ENCODE data around the gene CLSTN2.

Gene CLSTN2

DNA sequence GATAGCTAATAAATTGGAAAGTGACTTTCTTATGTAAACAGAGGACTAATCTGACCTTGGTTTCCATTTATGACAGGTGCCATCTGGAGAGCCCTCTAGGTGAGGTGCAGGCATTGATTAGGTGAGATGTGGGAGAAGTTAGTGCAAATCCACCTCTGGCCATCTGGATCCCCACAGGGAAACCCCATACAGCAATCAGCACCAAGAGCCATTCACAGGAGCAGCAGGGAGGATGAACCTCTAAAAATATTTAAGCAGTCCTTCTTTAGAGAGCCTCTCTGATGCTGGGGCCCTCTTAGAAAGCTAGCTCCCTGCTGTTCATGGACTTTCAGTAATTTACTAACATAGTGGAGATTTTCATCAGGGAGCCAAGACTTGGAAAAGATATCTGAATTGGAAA, 69.3 kb downstream of the CLSTN2 start:
- TF ChIP-seq, protein P1, sequence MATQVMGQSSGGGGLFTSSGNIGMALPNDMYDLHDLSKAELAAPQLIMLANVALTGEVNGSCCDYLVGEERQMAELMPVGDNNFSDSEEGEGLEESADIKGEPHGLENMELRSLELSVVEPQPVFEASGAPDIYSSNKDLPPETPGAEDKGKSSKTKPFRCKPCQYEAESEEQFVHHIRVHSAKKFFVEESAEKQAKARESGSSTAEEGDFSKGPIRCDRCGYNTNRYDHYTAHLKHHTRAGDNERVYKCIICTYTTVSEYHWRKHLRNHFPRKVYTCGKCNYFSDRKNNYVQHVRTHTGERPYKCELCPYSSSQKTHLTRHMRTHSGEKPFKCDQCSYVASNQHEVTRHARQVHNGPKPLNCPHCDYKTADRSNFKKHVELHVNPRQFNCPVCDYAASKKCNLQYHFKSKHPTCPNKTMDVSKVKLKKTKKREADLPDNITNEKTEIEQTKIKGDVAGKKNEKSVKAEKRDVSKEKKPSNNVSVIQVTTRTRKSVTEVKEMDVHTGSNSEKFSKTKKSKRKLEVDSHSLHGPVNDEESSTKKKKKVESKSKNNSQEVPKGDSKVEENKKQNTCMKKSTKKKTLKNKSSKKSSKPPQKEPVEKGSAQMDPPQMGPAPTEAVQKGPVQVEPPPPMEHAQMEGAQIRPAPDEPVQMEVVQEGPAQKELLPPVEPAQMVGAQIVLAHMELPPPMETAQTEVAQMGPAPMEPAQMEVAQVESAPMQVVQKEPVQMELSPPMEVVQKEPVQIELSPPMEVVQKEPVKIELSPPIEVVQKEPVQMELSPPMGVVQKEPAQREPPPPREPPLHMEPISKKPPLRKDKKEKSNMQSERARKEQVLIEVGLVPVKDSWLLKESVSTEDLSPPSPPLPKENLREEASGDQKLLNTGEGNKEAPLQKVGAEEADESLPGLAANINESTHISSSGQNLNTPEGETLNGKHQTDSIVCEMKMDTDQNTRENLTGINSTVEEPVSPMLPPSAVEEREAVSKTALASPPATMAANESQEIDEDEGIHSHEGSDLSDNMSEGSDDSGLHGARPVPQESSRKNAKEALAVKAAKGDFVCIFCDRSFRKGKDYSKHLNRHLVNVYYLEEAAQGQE (IDR thresholded peaks at IDR 0.05; ENCODE audit: insufficient read depth in 1 of 2, low read depth in 2 of 2, low read length in 2 of 2), result no peak
- TF ChIP-seq TAF1 (IDR thresholded peaks at IDR 0.05; ENCODE audit: borderline replicate concordance, insufficient read depth, low read length) (no peak), POLR2AphosphoS5 (IDR thresholded peaks at IDR 0.05; ENCODE audit: low read depth, low read length) (no peak), SIN3A (IDR thresholded peaks at IDR 0.05; ENCODE audit: borderline replicate concordance, insufficient read depth, low read length) (no peak), FOXP2 (optimal IDR thresholded peaks at IDR 0.05; ENCODE audit: borderline replicate concordance, extremely low read depth, extremely low read length, insufficient read depth) (no peak)

DNA sequence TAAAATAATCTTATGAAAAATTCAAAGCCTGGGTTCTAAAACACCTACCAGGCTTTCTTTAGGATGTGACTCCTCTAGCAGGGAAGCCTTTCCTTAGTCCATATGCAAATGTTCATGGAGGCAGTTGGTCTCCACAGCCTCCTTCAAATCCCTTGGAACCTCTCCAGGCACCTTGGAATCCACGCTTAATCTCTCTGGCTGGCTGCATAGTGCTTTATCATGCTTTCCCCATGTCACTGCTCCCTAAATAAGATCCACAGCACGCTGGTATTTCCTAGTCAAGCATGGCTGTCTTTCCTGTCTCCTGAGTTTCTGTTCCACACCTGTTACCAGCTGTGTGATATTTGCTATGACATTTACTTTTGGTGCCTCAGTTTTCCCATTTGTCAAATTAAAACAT, 71.3 kb downstream of the CLSTN2 start:
- TF ChIP-seq SIN3A (IDR thresholded peaks at IDR 0.05; ENCODE audit: borderline replicate concordance, insufficient read depth, low read length) (no peak), FOXP2 (optimal IDR thresholded peaks at IDR 0.05; ENCODE audit: borderline replicate concordance, extremely low read depth, extremely low read length, insufficient read depth) (no peak), TAF1 (IDR thresholded peaks at IDR 0.05; ENCODE audit: borderline replicate concordance, insufficient read depth, low read length) (no peak), POLR2AphosphoS5 (IDR thresholded peaks at IDR 0.05; ENCODE audit: low read depth, low read length) (no peak)
- TF ChIP-seq, protein P1 (IDR thresholded peaks at IDR 0.05; ENCODE audit: insufficient read depth in 1 of 2, low read depth in 2 of 2, low read length in 2 of 2), result no peak

DNA sequence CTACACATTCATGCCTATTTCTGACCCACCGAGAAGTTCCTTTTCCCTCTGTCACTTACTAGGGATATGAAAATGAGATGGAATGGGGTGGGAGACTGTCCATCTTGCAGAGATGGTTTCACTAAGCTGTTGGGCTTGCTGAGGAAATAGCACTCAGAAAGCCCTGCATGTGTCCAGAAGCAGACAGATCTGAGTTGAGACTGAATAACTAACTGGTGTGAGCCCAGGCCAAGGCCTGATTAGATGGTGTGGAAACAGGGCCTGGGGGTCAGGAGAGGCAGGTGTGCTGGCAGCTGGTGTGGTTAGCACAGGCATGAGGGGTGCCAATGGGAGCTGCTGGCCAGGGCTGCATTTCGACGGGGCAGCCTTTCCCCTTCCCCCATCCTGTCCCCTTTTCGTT, 72.1 kb downstream of the CLSTN2 start:
- TF ChIP-seq SIN3A (IDR thresholded peaks at IDR 0.05; ENCODE audit: borderline replicate concordance, insufficient read depth, low read length), result no peak
- TF ChIP-seq TAF1 (IDR thresholded peaks at IDR 0.05; ENCODE audit: borderline replicate concordance, insufficient read depth, low read length), result no peak
- no peak for TF ChIP-seq POLR2AphosphoS5 (IDR thresholded peaks at IDR 0.05; ENCODE audit: low read depth, low read length)
- TF ChIP-seq FOXP2 (optimal IDR thresholded peaks at IDR 0.05; ENCODE audit: borderline replicate concordance, extremely low read depth, extremely low read length, insufficient read depth), result no peak
- TF ChIP-seq, protein P1 (IDR thresholded peaks at IDR 0.05; ENCODE audit: insufficient read depth in 1 of 2, low read depth in 2 of 2, low read length in 2 of 2), result no peak

DNA sequence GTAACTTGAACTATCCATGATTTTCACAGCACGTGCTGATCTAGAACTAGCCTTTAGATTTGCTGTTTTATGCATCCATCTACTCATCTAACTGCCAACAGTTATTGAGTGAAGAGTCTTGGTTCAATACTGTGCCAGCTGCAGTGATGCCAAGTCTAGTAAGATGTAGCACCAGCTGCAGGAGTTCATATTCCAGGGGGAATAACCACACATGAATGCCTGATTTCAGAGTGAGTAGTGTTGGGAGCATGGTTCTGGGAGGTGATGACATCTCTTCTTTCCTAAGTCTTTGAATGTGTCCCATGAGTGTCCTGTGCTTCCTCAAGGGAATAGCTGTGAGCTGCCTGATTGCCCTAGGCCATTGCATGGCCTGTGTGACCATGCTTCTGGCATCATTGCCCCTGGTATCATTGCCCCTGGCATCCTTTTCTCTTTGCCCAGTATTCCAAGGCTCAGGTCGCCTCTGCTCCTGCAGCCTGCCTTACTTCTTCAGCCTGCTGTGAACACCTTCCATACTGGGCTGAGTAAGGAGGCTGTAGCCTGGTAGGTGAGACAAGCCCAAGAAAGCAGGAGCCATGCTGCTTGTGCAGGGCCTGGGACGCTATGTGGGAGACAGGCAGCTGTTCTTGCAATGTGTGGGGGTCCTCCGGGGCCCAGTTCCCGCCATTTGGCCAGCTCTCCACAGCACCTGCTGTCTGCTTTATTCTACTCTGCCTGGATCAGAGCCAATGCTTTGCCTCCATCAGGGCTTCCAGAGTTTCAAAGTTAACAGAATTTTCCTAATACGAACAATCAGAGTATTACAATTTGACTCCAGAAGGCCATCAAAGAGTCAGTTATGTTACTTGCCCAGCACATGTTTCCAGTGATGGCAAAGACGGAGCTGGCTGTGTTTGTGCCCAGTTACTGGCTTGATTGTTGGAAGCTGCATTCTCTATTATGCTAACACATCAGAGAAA, 73.2 kb downstream of the CLSTN2 start:
- TF ChIP-seq, protein P1 (IDR thresholded peaks at IDR 0.05; ENCODE audit: insufficient read depth in 1 of 2, low read depth in 2 of 2, low read length in 2 of 2), result no peak
